HEK293 (cell line): ENCODE data around the gene OR14A2.

Source experiments
- CTCF ChIA-PET: fragments of 350-600 bp; formaldehyde crosslinking; extraction: SDS; loops from one replicate; lab custom pipeline; 2021; ENCODE audit warnings: antibody characterized with exemption; lab: Yijun Ruan, JAX
- POLR2A ChIA-PET: fragments of 300-600 bp; formaldehyde crosslinking; extraction: SDS; loops from one replicate; lab custom pipeline; 2020; ENCODE audit warnings: antibody characterized with exemption, inconsistent platforms; lab: Yijun Ruan, JAX
- H3K27ac ChIP-seq: fragments of 200-500 bp; sonication (Bioruptor generic); 2 replicates; pipeline ENCODE4 v1.5.1; 2014; ENCODE audit warnings: low read depth, low read length, control low read depth, inconsistent platforms; ENCODE audit errors: extremely low read depth
- H3K36me3 ChIP-seq, 2 experiments: fragments of 200-500 bp in 1 of 2; sonication (Bioruptor generic) in 1 of 2; 1 replicate in 1 of 2; 2 replicates in 1 of 2; pipeline ENCODE4 v1.5.1; 2014 to 2017; ENCODE audit warnings: inconsistent platforms in 2 of 2, low read length in 2 of 2; ENCODE audit not compliant: control insufficient read depth in 2 of 2, insufficient read depth in 1 of 2
- H3K4me1 ChIP-seq: fragments of 200-500 bp; sonication (Bioruptor generic); 2 replicates; pipeline ENCODE4 v1.5.1; 2014; ENCODE audit warnings: mild to moderate bottlenecking, low read length, inconsistent platforms; ENCODE audit not compliant: control insufficient read depth, insufficient read depth
- H3K4me3 ChIP-seq: 2 replicates; pipeline ENCODE4 v1.5.1; 2011; ENCODE audit warnings: low read depth, mild to moderate bottlenecking, control low read depth, low read length, moderate library complexity
- H3K9me3 ChIP-seq: fragments of 200-500 bp; sonication (Bioruptor generic); 2 replicates; pipeline ENCODE4 v1.5.1; 2014; ENCODE audit warnings: low read depth, low read length, inconsistent platforms; ENCODE audit not compliant: control insufficient read depth, insufficient read depth
- GLI4 ChIP-seq: fragments of 450-650 bp; formaldehyde crosslinking; IDR thresholded peaks from 2 replicates; pipeline ENCODE4 v1.5.1; 2016; ENCODE audit warnings: missing biosample characterization, missing genetic modification characterization
- SP2 ChIP-seq: fragments of 450-650 bp; formaldehyde crosslinking; IDR thresholded peaks from 2 replicates; pipeline ENCODE4 v1.5.1; 2016; ENCODE audit warnings: missing biosample characterization, missing genetic modification characterization
- ZEB2 ChIP-seq: fragments of 450-650 bp; formaldehyde crosslinking; IDR thresholded peaks from 2 replicates; pipeline ENCODE4 v1.5.1; 2016; ENCODE audit warnings: missing biosample characterization, missing genetic modification characterization
- ZNF133 ChIP-seq: fragments of 450-650 bp; formaldehyde crosslinking; IDR thresholded peaks from 2 replicates; pipeline ENCODE4 v1.5.1; 2016; ENCODE audit warnings: missing biosample characterization, missing genetic modification characterization
- ZNF155 ChIP-seq: fragments of 450-650 bp; formaldehyde crosslinking; IDR thresholded peaks from 2 replicates; pipeline ENCODE4 v1.5.1; 2016; ENCODE audit warnings: missing biosample characterization, missing genetic modification characterization
- ZNF174 ChIP-seq: fragments of 450-650 bp; formaldehyde crosslinking; IDR thresholded peaks from 2 replicates; pipeline ENCODE4 v1.5.0; 2017; ENCODE audit warnings: missing biosample characterization, mild to moderate bottlenecking, missing genetic modification characterization
- ZNF274 ChIP-seq, 2 experiments: fragments of 200-500 bp in 1 of 2; fragments of 450-650 bp in 1 of 2; sonication (Bioruptor generic) in 1 of 2; formaldehyde crosslinking in 1 of 2; IDR thresholded peaks; 2 replicates each; pipeline versions ENCODE4 v1.5.1 to v1.6.1; 2014 to 2016; ENCODE audit warnings: borderline replicate concordance in 1 of 2, inconsistent platforms in 1 of 2, low read length in 1 of 2, missing biosample characterization in 1 of 2, missing genetic modification characterization in 1 of 2
- ZNF311 ChIP-seq: fragments of 450-650 bp; formaldehyde crosslinking; IDR thresholded peaks from 2 replicates; pipeline ENCODE4 v1.5.1; 2017; ENCODE audit warnings: missing biosample characterization, missing genetic modification characterization, borderline replicate concordance
- ZNF449 ChIP-seq: fragments of 450-650 bp; formaldehyde crosslinking; IDR thresholded peaks from 2 replicates; pipeline ENCODE4 v1.5.1; 2017; ENCODE audit warnings: missing biosample characterization, mild to moderate bottlenecking, missing genetic modification characterization, moderate library complexity
- ZNF529 ChIP-seq: fragments of 450-650 bp; formaldehyde crosslinking; IDR thresholded peaks from 2 replicates; pipeline ENCODE4 v1.5.1; 2017; ENCODE audit warnings: missing genetic modification characterization, missing biosample characterization; ENCODE audit not compliant: insufficient replicate concordance
- ZNF560 ChIP-seq: fragments of 450-650 bp; formaldehyde crosslinking; IDR thresholded peaks from 2 replicates; pipeline ENCODE4 v1.5.1; 2017; ENCODE audit warnings: missing biosample characterization, missing genetic modification characterization, borderline replicate concordance
- ZNF600 ChIP-seq: fragments of 450-650 bp; formaldehyde crosslinking; IDR thresholded peaks from 2 replicates; pipeline ENCODE4 v1.5.1; 2016; ENCODE audit warnings: missing biosample characterization, missing genetic modification characterization
- ZNF624 ChIP-seq: fragments of 450-650 bp; formaldehyde crosslinking; IDR thresholded peaks from 2 replicates; pipeline ENCODE4 v1.5.1; 2017; ENCODE audit warnings: missing biosample characterization, missing genetic modification characterization
- ZSCAN18 ChIP-seq: fragments of 450-650 bp; formaldehyde crosslinking; IDR thresholded peaks from 2 replicates; pipeline ENCODE4 v1.5.1; 2016; ENCODE audit warnings: missing biosample characterization, missing genetic modification characterization
- ZXDB ChIP-seq: fragments of 450-650 bp; formaldehyde crosslinking; IDR thresholded peaks from 2 replicates; pipeline ENCODE4 v1.5.1; 2016; ENCODE audit warnings: missing biosample characterization, missing genetic modification characterization
- TF ChIP-seq, protein P1 (sequence below): fragments of 450-650 bp; formaldehyde crosslinking; conservative IDR thresholded peaks from 2 replicates; pipeline ENCODE4 v1.5.1; 2016; ENCODE audit warnings: low read depth, missing biosample characterization, missing genetic modification characterization
- TF ChIP-seq, protein P2 (sequence below): fragments of 450-650 bp; formaldehyde crosslinking; IDR thresholded peaks from 2 replicates; pipeline ENCODE4 v1.5.1; 2016; ENCODE audit warnings: missing biosample characterization, missing genetic modification characterization

Gene OR14A2

GRCh38 chr1:247741756-247742155 is 6.2 kb downstream of the OR14A2 start:
- Histone ChIP-seq H3K4me1 (no peaks in the 10 kb centered on the region), H3K9me3 (no peaks in the 10 kb centered on the region), H3K36me3 (no peaks in the 10 kb centered on the region), H3K4me3 (no peak overlapping the region), H3K27ac (no peak overlapping the region)
- ChIA-PET CTCF (interaction anchor here (0.6 kb wide), 1 partner anchor 230 kb away, joined by 4 read pairs; no protein-coding TSS in a partner anchor), POLR2A (no interaction called here)
- TF ChIP-seq GLI4 (tag by site-specific recombination): no peak
- no peak for TF ChIP-seq ZNF560 (tag by site-specific recombination)
- TF ChIP-seq ZNF600 (tag by site-specific recombination): no peak
- no peak for TF ChIP-seq ZNF529 (tag by site-specific recombination)

DNA sequence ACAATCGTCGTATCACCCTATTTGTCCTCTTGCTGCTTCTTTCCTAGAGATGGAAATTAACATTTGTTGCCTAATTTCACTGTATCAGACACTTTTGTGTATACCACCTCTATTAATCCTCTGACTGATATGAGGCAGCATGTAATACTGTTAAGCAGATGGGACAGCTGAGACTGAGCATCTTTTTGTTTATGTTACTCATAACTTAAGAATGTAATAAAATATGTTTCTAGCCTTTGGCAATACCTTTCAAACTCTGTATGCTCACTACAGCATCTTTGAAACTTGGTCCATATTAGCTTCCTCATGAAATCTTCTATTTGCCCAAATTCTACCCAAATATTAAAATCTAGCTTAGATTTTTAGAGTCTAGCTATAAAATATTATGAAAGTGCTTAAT is 7.2 kb downstream of the OR14A2 start:
- TF ChIP-seq ZNF624 (tag by site-specific recombination): no peak
- TF ChIP-seq ZSCAN18 (tag by site-specific recombination): no peak
- TF ChIP-seq, protein P1, sequence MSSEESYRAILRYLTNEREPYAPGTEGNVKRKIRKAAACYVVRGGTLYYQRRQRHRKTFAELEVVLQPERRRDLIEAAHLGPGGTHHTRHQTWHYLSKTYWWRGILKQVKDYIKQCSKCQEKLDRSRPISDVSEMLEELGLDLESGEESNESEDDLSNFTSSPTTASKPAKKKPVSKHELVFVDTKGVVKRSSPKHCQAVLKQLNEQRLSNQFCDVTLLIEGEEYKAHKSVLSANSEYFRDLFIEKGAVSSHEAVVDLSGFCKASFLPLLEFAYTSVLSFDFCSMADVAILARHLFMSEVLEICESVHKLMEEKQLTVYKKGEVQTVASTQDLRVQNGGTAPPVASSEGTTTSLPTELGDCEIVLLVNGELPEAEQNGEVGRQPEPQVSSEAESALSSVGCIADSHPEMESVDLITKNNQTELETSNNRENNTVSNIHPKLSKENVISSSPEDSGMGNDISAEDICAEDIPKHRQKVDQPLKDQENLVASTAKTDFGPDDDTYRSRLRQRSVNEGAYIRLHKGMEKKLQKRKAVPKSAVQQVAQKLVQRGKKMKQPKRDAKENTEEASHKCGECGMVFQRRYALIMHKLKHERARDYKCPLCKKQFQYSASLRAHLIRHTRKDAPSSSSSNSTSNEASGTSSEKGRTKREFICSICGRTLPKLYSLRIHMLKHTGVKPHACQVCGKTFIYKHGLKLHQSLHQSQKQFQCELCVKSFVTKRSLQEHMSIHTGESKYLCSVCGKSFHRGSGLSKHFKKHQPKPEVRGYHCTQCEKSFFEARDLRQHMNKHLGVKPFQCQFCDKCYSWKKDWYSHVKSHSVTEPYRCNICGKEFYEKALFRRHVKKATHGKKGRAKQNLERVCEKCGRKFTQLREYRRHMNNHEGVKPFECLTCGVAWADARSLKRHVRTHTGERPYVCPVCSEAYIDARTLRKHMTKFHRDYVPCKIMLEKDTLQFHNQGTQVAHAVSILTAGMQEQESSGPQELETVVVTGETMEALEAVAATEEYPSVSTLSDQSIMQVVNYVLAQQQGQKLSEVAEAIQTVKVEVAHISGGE: no peak
- no peak for TF ChIP-seq ZNF274 (IDR thresholded peaks at IDR 0.05; ENCODE audit: low read length)
- TF ChIP-seq ZNF274 (tag by site-specific recombination; IDR thresholded peaks at IDR 0.05; ENCODE audit: borderline replicate concordance): no peak
- no peak for TF ChIP-seq SP2 (tag by site-specific recombination)
- TF ChIP-seq, protein P2, sequence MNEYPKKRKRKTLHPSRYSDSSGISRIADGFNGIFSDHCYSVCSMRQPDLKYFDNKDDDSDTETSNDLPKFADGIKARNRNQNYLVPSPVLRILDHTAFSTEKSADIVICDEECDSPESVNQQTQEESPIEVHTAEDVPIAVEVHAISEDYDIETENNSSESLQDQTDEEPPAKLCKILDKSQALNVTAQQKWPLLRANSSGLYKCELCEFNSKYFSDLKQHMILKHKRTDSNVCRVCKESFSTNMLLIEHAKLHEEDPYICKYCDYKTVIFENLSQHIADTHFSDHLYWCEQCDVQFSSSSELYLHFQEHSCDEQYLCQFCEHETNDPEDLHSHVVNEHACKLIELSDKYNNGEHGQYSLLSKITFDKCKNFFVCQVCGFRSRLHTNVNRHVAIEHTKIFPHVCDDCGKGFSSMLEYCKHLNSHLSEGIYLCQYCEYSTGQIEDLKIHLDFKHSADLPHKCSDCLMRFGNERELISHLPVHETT (tag by site-specific recombination): no peak
- no peak for TF ChIP-seq ZNF133 (tag by site-specific recombination)
- TF ChIP-seq ZNF449 (tag by site-specific recombination): no peak
- TF ChIP-seq ZXDB (tag by site-specific recombination): no peak
- TF ChIP-seq ZNF174: no peak
- TF ChIP-seq ZNF311 (tag by site-specific recombination): no peak
- no peak for TF ChIP-seq ZNF155
- TF ChIP-seq ZEB2: no peak
- Histone ChIP-seq H3K36me3 (no peaks in the 10 kb centered on the region), H3K4me1 (no peaks in the 10 kb centered on the region), H3K9me3 (no peaks in the 10 kb centered on the region), H3K27ac (no peak overlapping the region), H3K4me3 (no peak overlapping the region)
- POLR2A ChIA-PET: no interaction called here
- CTCF ChIA-PET: interaction anchor here (0.6 kb wide), 1 partner anchor 152 kb away, joined by 3 read pairs; no protein-coding TSS in a partner anchor
